T47D (cell line): Measurements from ENCODE around the gene TMEM234.

ENCODE experiments used
- DNase-seq, 2 experiments: peaks; one replicate each; pipeline versions ENCODE4 v3.0.0 to v3.0.0-alpha.2; 2011 to 2012; ENCODE audit warnings: low read depth in 1 of 2, low spot score in 1 of 2
- JUND ChIP-seq: IDR thresholded peaks from 2 replicates; pipeline ENCODE4 v1.6.1; 2012; ENCODE audit warnings: low read depth
- in situ Hi-C: cut with HindIII; loops from 2 replicates; pipeline ENCODE4 v1.10.0; 2016; ENCODE audit warnings: low sequenced_read_pairs, low pct_unique_long_range_greater_than_20kb

Gene TMEM234

DNA sequence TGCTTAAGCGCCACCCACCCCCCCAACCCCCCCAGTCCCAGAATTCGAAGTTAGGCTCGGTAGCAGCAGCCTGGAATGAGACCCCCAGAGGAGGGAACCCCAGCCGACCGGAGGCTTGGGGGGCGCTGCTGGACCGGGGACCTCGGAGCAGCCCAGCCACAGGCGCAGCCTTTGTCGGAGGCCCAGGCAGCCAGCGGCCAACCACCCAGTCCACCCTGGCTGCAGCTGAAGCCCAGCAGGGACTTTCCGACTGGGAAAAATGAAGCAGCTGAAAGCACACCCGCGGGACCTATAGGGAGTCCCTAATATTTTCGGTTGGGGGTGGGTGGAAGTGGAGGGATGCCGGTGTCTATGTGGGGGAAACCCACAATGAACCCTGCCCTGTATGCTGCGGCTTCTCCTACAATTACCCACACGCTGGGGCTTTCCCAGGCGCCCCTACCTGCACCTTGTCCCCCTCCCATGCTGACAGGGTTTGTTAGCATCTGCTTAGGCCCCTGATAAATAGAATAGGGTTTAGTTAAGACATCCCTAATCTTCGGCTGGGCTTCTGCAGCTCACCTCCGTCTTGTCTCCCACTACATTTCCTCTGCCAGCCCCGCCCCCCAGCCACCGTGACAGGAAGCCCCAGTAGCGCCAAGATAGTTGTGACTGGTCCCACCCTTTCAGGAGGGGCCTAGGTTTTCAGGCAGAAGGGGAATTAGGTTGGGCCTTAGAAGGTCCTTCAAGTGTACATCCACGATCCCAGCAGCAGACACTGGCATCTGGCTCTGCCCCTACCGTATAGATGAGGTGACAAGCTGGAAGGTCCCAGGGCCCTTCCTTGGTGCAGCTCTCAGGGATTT, 20.9 kb downstream of the TMEM234 start:
- in situ Hi-C loops = no loop called here
- DNase-seq = no peak
- no peak for TF ChIP-seq JUND

DNA sequence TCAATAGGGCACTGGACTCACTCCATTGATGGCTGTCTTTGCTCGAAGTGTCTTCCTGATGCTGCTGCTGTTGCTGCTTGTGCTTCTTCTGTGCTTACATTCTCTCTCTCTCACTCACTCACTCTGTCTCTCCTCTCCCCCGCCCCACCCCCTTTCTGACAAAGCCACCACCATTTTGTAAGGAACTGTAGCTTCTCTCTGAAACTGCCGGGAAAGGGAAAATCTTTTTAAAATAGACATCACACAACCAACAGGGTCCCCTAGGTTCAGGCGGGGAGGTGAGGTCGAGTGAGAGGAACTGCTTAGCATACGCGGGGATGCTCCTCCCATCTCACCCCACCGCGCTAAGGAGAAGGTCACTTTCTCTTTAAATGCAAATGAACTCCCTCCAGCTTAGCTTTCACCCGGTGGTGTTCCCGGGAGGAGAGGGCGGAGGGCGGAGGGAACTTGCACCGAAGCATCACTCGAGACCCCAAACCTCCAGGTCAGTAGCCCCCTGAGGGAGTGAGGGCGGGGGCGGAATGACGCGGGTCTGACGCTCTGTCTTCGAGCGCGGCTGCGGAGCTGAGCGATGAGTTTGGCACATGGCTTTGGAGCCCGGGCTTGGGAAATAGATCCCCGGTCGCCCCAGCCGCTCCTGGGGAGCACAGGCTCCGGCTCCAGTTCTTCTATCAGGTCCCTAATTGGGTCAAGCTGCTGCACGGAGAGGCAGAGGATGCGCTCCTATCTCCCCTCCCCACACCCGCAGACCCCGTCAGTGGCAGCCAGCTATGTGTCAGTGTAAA, 21.7 kb downstream of the TMEM234 start, which contains the start of gene CCDC28B:
Gene CCDC28B, plus strand, starts transcription at position 370 of the 785 bp plus-strand sequence. CDS start 1,341 bp downstream, outside the sequence.
- DNase-seq = peak; percentile 39 to 46
- TF ChIP-seq JUND = no peak
- in situ Hi-C loops = no loop called here

DNA sequence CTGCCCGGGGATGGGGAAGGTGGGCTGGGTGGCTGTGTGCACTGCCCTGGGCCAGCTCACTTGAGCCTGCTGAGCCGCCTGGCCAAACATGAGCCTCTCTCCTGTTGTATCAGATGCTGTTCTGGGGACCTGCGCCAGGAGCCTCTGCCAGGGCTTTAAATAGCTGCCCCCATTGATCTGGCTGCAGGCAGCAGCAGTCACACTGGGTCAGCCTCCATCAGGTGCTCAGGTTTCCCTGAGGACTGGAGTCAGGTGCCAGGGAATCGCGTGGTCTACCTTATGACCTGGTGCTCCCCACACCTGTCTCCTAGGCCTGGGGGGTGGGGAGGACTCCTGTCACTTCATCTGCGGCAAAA, 22.5 kb downstream of the TMEM234 start:
- DNase-seq = no peak
- no peak for TF ChIP-seq JUND
- in situ Hi-C loops = no loop called here

DNA sequence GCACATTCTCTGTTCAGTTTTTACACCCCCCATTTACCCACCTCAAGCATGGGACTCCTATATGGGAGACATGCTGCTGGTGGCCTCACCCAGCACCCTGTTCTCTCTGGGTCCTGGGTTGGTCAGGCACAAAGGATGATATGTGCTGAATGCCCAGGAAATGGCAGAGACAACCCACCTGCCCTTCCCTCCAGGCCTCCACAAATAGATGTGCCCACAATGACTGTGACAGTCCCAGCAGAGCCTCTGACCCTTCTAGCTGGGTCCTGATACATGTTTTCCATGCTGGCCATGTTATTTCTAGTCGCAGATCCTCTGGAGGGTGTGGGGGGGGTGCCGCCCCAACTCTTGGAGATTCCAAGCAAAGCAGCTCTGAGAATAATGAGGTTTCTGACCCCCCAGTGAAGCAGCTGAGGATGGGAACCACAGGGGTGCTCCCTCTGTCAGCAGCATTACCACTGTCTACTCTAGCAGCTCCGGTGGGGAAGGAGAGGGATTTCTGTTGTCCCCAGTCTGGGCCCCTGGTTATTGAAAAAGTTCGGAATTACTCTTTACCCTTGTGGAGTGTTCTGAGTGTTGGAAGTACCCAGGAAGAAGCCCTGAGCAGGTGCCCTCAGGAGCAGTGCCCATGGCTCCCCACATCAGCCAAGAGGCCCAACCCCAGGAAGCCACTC, 23.0 kb downstream of the TMEM234 start:
- in situ Hi-C loops = no loop called here
- DNase-seq = no peak
- TF ChIP-seq JUND = no peak

DNA sequence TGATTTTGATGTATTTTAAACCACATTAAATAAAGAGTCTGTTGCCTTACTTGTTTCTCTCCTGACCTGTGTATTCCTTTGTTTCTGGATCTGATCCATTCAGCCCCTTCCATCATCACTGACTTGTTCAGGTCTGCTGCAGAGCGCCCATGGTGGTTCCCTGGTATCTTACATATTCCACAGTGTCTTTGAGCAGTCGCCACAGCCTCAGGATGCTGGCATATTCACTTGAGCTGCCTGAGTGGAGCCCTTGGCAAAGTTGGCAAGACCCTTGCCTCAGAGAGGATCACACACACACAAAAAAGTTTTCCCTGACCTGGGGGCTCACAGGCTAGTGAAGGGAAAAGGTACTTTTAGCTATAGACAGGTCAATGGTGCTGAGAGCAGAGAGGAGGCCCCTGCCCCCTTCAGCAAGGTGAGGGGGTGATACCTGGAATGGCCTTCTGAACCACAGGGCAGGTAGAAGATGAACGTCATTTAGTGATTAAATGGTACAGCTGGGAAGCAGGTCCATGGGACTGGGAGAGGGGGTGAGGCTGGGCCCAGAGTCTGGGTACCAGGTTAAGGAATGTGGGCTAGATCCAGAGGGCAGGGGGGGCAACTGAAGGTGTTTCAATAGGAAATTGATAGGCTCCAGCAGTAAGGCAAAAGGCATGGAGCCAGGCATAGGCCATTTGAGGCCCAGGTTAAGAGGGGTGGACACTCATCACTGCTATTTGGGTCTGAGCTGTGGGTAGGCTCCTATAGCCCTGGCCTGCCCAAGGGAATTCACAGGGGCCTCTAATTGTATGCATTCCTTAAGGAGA, 23.7 kb downstream of the TMEM234 start:
- no peak for TF ChIP-seq JUND
- in situ Hi-C loops = no loop called here
- DNase-seq = no peak

DNA sequence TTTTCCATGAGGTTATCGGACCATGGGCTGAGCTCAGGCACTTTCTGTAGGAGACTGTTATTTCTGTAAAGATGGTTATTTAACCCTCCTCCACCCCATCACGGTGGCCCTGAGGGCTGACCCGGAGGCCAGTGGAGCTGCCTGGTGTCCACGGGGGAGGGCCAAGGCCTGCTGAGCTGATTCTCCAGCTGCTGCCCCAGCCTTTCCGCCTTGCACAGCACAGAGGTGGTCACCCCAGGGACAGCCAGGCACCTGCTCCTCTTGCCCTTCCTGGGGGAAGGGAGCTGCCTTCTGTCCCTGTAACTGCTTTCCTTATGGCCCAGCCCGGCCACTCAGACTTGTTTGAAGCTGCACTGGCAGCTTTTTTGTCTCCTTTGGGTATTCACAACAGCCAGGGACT, 24.3 kb downstream of the TMEM234 start:
- in situ Hi-C loops = no loop called here
- TF ChIP-seq JUND = no peak
- DNase-seq = no peak

DNA sequence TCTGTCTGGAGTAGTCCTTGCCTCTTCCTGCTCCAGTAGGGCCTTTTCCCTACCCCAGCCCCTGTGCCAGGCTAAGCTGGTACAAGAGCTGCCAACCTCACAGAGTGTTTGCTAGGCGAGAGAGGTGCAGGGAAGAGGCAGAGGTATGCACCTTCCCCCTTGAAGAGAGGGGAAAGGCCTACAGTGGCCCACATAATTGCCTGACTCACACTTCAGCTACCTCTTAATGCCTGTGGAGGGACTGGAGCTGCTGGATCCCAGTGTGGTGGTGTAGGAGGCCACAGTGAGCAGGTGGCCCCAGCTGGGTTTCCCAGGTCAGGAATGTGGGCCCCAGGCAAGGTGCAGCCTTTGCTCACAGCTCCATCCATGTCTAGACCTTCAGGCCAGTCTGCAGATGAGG, 25.1 kb downstream of the TMEM234 start:
- TF ChIP-seq JUND = no peak
- no peak for DNase-seq
- in situ Hi-C loops = no loop called here

DNA sequence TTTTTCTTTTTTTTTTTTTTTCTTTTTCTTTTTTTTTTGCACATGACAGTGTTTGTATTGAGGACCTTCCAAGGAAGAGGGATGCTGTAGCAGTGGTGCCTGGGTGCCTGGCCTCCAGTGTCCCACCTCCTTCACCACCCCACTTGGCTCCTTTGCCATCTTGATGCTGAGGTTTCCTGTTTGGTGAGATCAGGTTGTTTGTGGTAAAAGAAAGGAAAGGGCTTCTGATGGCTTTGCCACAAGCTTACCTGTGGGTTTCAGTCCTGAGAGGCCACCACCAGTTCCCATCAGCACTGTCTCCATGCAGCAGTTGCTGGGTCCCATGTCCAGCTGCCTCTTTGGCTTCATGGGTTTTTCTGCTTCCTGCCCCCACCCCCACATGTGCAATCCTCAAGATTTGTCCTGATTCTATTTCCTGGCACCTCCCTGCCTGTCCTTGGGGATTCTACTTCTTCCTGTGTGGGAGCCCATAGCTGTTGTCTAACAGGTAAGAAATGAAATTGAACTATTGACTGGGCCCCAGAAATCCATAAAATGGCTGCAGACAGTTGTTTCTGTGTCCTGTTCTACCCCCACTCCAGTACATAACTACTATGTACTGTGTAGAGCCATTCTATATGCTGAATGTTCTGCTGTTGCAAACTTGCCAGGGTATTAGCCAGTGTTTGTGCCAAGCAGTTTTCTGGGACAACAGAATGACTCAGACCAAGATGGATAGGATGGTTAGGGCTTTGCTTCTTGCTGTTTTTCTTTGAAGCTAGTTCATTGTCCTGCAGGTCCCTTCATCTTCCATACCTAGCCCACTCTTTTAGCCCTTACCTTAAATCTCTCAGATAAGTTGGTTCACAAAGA, 26.0 kb downstream of the TMEM234 start:
- TF ChIP-seq JUND = no peak
- in situ Hi-C loops = no loop called here
- DNase-seq = no peak

DNA sequence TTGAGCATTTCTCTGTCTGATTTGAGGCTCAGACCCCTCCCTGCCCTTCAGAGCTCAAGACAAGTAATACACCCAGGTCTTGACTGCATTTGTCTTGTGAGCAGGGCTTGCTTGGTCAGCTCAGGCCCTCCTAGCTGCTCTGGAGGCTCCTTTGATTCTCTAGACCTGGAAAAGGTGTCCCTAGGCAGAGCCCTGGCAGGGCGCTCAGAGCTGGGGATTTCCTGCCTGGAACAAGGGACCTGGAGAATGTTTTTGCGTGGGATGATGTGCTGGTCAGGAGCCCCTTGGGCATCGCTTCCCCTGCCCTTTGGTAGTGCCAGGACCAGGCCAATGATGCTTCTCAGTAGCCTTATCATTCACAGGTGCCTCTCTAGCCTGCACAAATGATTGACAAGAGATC, 26.6 kb downstream of the TMEM234 start:
- in situ Hi-C loops = no loop called here
- no peak for TF ChIP-seq JUND
- DNase-seq = no peak

DNA sequence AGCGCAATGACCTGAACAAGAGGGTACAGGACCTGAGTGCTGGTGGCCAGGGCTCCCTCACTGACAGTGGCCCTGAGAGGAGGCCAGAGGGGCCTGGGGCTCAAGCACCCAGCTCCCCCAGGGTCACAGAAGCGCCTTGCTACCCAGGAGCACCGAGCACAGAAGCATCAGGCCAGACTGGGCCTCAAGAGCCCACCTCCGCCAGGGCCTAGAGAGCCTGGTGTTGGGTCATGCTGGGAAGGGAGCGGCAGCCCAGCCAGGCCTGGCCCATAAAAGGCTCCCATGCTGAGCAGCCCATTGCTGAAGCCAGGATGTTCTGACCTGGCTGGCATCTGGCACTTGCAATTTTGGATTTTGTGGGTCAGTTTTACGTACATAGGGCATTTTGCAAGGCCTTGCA, 27.2 kb downstream of the TMEM234 start:
- no peak for TF ChIP-seq JUND
- in situ Hi-C loops = no loop called here
- DNase-seq = no peak

DNA sequence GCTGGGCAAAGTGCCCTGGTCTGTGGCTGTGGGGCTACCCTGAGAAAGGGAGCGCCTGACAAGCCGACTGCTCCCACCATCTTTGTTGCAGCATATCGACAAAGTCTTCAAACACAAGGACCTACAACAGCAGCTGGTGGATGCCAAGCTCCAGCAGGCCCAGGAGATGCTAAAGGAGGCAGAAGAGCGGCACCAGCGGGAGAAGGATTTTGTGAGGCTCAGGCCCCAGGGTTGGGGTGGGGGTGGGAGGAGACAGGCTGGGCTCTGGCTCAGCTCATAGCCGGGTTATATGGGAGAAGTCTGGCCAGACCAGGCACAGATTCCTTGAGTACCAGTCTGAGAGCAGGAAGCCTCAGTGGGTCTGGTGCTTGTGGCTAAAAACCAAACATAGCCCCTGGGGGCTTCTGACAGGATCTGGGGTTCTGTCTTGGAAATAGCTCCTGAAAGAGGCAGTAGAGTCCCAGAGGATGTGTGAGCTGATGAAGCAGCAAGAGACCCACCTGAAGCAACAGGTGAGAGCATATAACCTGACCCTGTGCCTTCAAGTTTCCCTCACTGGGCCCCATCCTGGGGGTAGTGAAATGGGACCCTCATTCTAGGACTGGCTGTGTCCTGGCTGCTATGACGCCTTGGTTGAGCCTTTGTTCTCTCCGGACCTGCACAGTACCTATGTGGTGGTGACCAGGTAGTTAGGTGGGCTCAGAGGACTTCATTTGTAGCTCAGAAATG, 29.8 kb downstream of the TMEM234 start:
- no peak for DNase-seq
- TF ChIP-seq JUND = no peak
- in situ Hi-C loops = no loop called here
